Choroid plexus epithelial cell (primary cell): Measurements from ENCODE around the gene CALCA.
A peak's percentile ranks its signal among the peaks of the same experiment; 100 is the strongest.
"Not testable (repeated sequence)": the region's sequence is repeated elsewhere in the genome, so short reads cannot be mapped to it uniquely, and the experiment has no call there.

ENCODE experiments used
- DNase-seq: peaks from one replicate; pipeline ENCODE4 v3.0.0-alpha.2; 2010; ENCODE audit warnings: low read depth
- H3K4me3 ChIP-seq: 2 replicates; pipeline ENCODE4 v1.5.1; 2011; ENCODE audit warnings: low read depth, mild to moderate bottlenecking, control low read depth, low read length, moderate library complexity
- TF ChIP-seq, protein P1 (sequence below): conservative IDR thresholded peaks from 2 replicates; pipeline ENCODE4 v1.5.1; 2011; ENCODE audit warnings: low read depth, mild to moderate bottlenecking, control low read depth, inconsistent platforms, low read length, moderate library complexity

The CALCA gene

GRCh38 chr11:14971865-14972580, at the start of gene CALCA:
TSS of gene CALCA (minus strand) at chr11:14972351. CDS start at chr11:14971192, 1,159 bp downstream.
- DNase-seq = no peak
- TF ChIP-seq, protein P1, sequence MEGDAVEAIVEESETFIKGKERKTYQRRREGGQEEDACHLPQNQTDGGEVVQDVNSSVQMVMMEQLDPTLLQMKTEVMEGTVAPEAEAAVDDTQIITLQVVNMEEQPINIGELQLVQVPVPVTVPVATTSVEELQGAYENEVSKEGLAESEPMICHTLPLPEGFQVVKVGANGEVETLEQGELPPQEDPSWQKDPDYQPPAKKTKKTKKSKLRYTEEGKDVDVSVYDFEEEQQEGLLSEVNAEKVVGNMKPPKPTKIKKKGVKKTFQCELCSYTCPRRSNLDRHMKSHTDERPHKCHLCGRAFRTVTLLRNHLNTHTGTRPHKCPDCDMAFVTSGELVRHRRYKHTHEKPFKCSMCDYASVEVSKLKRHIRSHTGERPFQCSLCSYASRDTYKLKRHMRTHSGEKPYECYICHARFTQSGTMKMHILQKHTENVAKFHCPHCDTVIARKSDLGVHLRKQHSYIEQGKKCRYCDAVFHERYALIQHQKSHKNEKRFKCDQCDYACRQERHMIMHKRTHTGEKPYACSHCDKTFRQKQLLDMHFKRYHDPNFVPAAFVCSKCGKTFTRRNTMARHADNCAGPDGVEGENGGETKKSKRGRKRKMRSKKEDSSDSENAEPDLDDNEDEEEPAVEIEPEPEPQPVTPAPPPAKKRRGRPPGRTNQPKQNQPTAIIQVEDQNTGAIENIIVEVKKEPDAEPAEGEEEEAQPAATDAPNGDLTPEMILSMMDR = no peak
- no peak within 1 kb of the TSS for H3K4me3 ChIP-seq

DNA sequence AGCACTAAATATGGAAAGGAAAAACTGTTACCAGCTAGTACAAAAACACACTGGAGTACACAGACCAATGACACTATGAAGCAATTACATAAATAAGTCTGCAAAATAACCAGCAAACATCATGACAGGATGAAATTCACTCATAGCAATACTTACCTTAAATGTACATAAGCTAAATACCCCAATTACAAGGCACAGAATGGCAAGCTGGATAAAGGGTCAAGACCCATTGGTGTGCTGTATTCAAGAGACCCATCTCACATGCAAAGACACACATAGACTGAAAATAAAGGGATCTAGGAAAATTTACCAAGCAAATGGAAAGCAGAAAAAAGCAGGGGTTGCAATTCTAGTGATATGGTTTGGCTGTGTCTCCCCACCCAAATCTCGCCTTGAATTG, 44.0 kb upstream of the CALCA start:
- H3K4me3 ChIP-seq = no peak overlapping the region
- no peak for DNase-seq
- TF ChIP-seq, protein P1 = no peak

GRCh38 chr11:15011776-15012345, 39.7 kb upstream of the CALCA start:
- no peak for DNase-seq
- TF ChIP-seq, protein P1 = no peak
- no peak overlapping the region for H3K4me3 ChIP-seq

GRCh38 chr11:15010865-15011264, 38.7 kb upstream of the CALCA start:
- no peak for DNase-seq
- no peak overlapping the region for H3K4me3 ChIP-seq
- TF ChIP-seq, protein P1 = no peak

DNA sequence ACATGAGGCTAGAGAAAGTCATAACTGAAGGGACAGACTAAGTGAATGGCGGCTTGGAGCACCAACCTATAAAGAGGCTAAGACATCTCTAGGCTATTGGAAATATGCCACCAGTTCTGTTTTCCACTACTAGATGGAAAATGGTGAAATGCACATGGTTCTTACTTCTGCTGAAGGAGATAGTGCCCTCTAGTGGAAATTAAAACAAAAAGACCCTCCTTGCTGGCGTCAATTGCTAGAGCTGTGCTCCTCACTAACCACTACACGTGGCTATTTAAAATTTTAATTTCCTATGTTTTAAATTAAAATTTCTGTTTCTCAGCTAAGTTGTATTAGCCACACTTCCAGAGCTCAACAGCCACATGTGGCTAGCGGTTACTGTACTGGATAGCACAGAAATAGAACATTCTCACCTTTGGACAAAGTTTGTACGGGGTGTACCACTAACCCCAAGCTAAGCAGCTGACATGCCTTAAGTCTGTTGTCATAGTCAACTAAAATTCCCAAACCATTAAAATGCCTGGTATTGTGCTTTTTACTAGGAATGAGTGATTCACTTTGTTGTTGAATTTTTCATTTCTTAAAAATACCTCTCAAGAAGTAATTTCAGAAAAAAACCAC, 34.1 kb upstream of the CALCA start:
- DNase-seq = peak; percentile 79
- TF ChIP-seq, protein P1 = peak; percentile 70
- H3K4me3 ChIP-seq = no peak overlapping the region

GRCh38 chr11:14988133-14988532, 16.0 kb upstream of the CALCA start:
- DNase-seq = not testable (repeated sequence)

DNA sequence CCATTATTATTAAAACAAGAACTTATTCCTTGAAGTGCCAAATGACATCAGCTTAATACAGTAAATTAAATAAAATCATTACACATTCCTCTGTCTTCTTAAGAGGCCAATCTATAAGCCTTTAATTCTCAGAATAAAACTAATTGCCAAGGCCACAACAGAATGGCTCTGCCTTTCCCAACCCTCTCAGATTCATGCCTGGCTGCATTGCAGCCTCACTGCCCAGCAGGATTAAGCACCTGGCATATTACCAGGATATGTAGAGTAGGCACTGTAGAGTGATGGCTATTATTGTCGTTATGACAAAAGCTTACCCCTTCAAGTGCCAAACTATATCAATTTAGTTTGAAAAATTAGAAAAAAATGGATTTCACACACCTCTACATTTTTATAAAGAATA, 9.4 kb upstream of the CALCA start:
- TF ChIP-seq, protein P1 = no peak
- no peak overlapping the region for H3K4me3 ChIP-seq
- no peak for DNase-seq

More at GRCh38 chr11:14988133-14988532, 16.0 kb upstream of the CALCA start:
- not testable (repeated sequence) for H3K4me3 ChIP-seq
